K562 (cell line): ENCODE measurements around the gene LMTK2. TPM values are rescaled to one million over a fixed set of nuclear protein-coding genes. Genes with fewer than 3 reads are reported as not detected.

Source experiments
- DMBX1 ChIP-seq: fragments of 250-450 bp; sonication (Bioruptor Pico); IDR thresholded peaks from 2 replicates; pipeline ENCODE4 v1.8.0; 2022; ENCODE audit warnings: inconsistent platforms, mild to moderate bottlenecking, moderate library complexity, borderline replicate concordance
- ELK3 ChIP-seq: fragments of 450-650 bp; formaldehyde crosslinking; IDR thresholded peaks from 2 replicates; pipeline ENCODE4 v1.4.0; 2020; ENCODE audit warnings: mild to moderate bottlenecking
- ETS1 ChIP-seq: conservative IDR thresholded peaks from 2 replicates; pipeline ENCODE4 v1.6.1; 2011; ENCODE audit warnings: low read depth, mild to moderate bottlenecking, low read length; ENCODE audit not compliant: control insufficient read depth
- GATAD2A ChIP-seq: fragments of 450-650 bp; IDR thresholded peaks from 2 replicates; pipeline ENCODE4 v1.6.1; 2017
- HMGXB4 ChIP-seq: sonication (generic); formaldehyde crosslinking; IDR thresholded peaks from 2 replicates; pipeline ENCODE4 v1.8.1; 2023; ENCODE audit warnings: mild to moderate bottlenecking, missing genetic modification reagents
- JUNB ChIP-seq: fragments of 450-650 bp; formaldehyde crosslinking; conservative IDR thresholded peaks from 2 replicates; pipeline ENCODE4 v1.4.0; 2020; ENCODE audit warnings: mild to moderate bottlenecking
- MCM7 ChIP-seq, 2 experiments: fragments of 450-650 bp; IDR thresholded peaks; 2 replicates each; pipeline ENCODE4 v1.6.1; 2016 to 2018
- MTA1 ChIP-seq: fragments of 450-650 bp; IDR thresholded peaks from 2 replicates; pipeline ENCODE4 v1.6.1; 2017; ENCODE audit warnings: borderline replicate concordance
- MTF1 ChIP-seq: fragments of 250-450 bp; sonication (Bioruptor Pico); IDR thresholded peaks from 2 replicates; pipeline ENCODE4 v1.9.0; 2021; ENCODE audit warnings: moderate library complexity, mild to moderate bottlenecking, inconsistent platforms, borderline replicate concordance
- MYC ChIP-seq, 2 experiments: fragments of 250-450 bp in 1 of 2; sonication (Bioruptor Pico) in 1 of 2; IDR thresholded peaks; 2 replicates each; pipeline versions ENCODE4 v1.5.1 to v1.6.1; 2012 to 2021; ENCODE audit warnings: low read depth in 2 of 2, borderline replicate concordance in 1 of 2, improper control_type of control experiment in 1 of 2, low read length in 1 of 2, mild to moderate bottlenecking in 1 of 2, moderate library complexity in 1 of 2
- NR0B1 ChIP-seq: fragments of 450-650 bp; IDR thresholded peaks from one replicate; pipeline ENCODE4 v1.6.1; 2018; ENCODE audit warnings: mild to moderate bottlenecking, moderate library complexity; ENCODE audit not compliant: partially characterized antibody
- NR2C2 ChIP-seq, 2 experiments: fragments of 200-800 bp in 1 of 2; sonication (Bioruptor generic) in 1 of 2; sonication (generic) in 1 of 2; formaldehyde crosslinking in 1 of 2; IDR thresholded peaks; 2 replicates each; pipeline versions ENCODE4 v1.6.1 to v1.8.0; 2016 to 2022; ENCODE audit warnings: mild to moderate bottlenecking in 1 of 2, missing compliant biosample characterization in 1 of 2, missing genetic modification characterization in 1 of 2, missing genetic modification reagents in 1 of 2
- SIN3B ChIP-seq: fragments of 450-650 bp; IDR thresholded peaks from 2 replicates; pipeline ENCODE4 v1.6.1; 2017; ENCODE audit warnings: low read depth, mild to moderate bottlenecking, moderate library complexity
- SMARCE1 ChIP-seq: fragments of 450-650 bp; IDR thresholded peaks from 2 replicates; pipeline ENCODE4 v1.7.1; 2016; ENCODE audit warnings: mild to moderate bottlenecking
- TARDBP ChIP-seq: fragments of 450-650 bp; IDR thresholded peaks from 2 replicates; pipeline ENCODE4 v1.6.1; 2016
- TCF3 ChIP-seq: sonication (generic); formaldehyde crosslinking; IDR thresholded peaks from 2 replicates; pipeline ENCODE4 v1.4.0; 2020; ENCODE audit warnings: mild to moderate bottlenecking, missing genetic modification reagents
- THRA ChIP-seq: fragments of 450-650 bp; IDR thresholded peaks from 2 replicates; pipeline ENCODE4 v1.6.1; 2017; ENCODE audit warnings: mild to moderate bottlenecking, moderate library complexity
- ZC3H4 ChIP-seq: sonication (generic); formaldehyde crosslinking; IDR thresholded peaks from 2 replicates; pipeline ENCODE4 v1.9.0; 2021; ENCODE audit warnings: missing genetic modification reagents, borderline replicate concordance
- ZNF695 ChIP-seq: fragments of 450-650 bp; formaldehyde crosslinking; IDR thresholded peaks from 2 replicates; pipeline ENCODE4 v1.4.0; 2020; ENCODE audit warnings: mild to moderate bottlenecking, moderate library complexity
- polyA plus RNA-seq, 8 experiments: library from polyadenylated mRNA; depleted of rRNA in 4 of 8; stranded (reverse) in 5 of 8; unstranded in 3 of 8; fragments of >200 nt; fragmentation: Nextera tagmentation in 2 of 8; fragmentation: Illumina TruSeq in 1 of 8; extraction: Ambion mirVana in 2 of 8; extraction: Trizol in 1 of 8; gene quantifications; 2 replicates each; pipeline versions ENCODE4 v1.2.1 to v1.2.3, GENCODE V29; 2011 to 2014; ENCODE audit warnings: inconsistent platforms in 1 of 8, missing spikeins in 1 of 8
- total RNA-seq, 7 experiments: library from RNA; depleted of rRNA in 6 of 7; stranded (reverse); fragments of >200 nt in 6 of 7; fragmentation: Illumina TruSeq in 2 of 7; extraction: Trizol in 2 of 7; gene quantifications; 2 replicates each; pipeline versions ENCODE4 v1.2.1 to v1.2.3, GENCODE V29; 2011 to 2021; ENCODE audit warnings: low replicate concordance in 1 of 7

LMTK2 gene
- total and polyA plus RNA-seq, 9 of the 15 experiments (the other 6 are each of a cell fraction or from before 2014, with no cell fraction given) = 0.78 to 16.4 (median 6.3) TPM

- TF ChIP-seq HMGXB4 (CRISPR knock-in tag) (peak; percentile 94), ZC3H4 (CRISPR knock-in tag) (no peak), THRA (no peak), TCF3 (peak; percentile 31), TARDBP (peak; percentile 42; the same call in 1 of the 2 replicates), MCM7 (IDR thresholded peaks at IDR 0.05) (no peak), SIN3B (peak; percentile 97), MTA1 (no peak), NR0B1 (no peak), ETS1 (peak; percentile 78; the same call in 1 of the 2 replicates), ZNF695 (no peak), GATAD2A (peak; percentile 41; the same call in 1 of the 2 replicates), MTF1 (CRISPR knock-in tag) (no peak), SMARCE1 (no peak), ELK3 (CRISPR knock-in tag) (no peak), NR2C2 (CRISPR knock-in tag; IDR thresholded peaks at IDR 0.05) (no peak; the same call in 1 of the 2 replicates), NR2C2 (tag; IDR thresholded peaks at IDR 0.05) (no peak), DMBX1 (CRISPR knock-in tag) (no peak), JUNB (CRISPR knock-in tag) (no peak; the same call in 1 of the 2 replicates), MYC (IDR thresholded peaks at IDR 0.05; ENCODE audit: low read depth, low read length) (peak; percentile 65; the same call in 1 of the 2 replicates), MYC (CRISPR knock-in tag; IDR thresholded peaks at IDR 0.05; ENCODE audit: borderline replicate concordance, low read depth) (no peak)
Measured at GRCh38 chr7:98106647-98107312, at the start of gene LMTK2 (continued).
